ENCODE results near the gene CLCN6.
A peak's percentile ranks its signal among the peaks of the same experiment; 100 is the strongest.

DNA sequence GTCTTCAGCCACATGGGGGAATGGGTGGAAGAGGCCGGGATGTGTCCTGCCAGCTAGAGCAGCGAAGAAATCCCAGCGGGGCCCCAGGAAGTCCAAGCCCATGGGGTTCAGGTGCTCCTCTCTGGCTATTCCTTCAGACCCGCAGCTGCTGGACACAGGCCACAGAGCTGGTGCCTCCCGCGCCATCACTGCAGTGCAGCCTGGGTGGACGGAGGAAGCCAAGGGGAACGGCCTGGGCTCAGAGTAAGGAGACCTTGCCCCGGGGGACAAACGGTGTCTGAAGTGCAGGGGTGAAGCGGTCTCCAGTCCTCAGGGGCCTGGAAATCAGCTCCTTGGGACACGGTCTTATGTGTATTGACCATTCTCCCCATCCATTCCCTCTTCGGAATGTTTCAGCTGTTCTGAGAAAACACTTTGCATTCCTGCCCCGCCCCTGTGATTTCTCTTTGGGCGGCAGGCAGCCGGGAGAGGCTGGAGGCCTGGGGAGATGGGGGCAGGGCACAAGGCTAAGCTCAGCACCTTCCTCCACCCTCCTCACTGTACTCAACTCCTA is 18.7 kb upstream of the CLCN6 start:
- peak; percentile 35; the same call in 1 of the 2 replicates for TF ChIP-seq GABPA (IDR thresholded peaks at IDR 0.05; ENCODE audit: borderline replicate concordance, insufficient read depth, low read length)
- TF ChIP-seq, protein P1, sequence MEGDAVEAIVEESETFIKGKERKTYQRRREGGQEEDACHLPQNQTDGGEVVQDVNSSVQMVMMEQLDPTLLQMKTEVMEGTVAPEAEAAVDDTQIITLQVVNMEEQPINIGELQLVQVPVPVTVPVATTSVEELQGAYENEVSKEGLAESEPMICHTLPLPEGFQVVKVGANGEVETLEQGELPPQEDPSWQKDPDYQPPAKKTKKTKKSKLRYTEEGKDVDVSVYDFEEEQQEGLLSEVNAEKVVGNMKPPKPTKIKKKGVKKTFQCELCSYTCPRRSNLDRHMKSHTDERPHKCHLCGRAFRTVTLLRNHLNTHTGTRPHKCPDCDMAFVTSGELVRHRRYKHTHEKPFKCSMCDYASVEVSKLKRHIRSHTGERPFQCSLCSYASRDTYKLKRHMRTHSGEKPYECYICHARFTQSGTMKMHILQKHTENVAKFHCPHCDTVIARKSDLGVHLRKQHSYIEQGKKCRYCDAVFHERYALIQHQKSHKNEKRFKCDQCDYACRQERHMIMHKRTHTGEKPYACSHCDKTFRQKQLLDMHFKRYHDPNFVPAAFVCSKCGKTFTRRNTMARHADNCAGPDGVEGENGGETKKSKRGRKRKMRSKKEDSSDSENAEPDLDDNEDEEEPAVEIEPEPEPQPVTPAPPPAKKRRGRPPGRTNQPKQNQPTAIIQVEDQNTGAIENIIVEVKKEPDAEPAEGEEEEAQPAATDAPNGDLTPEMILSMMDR (IDR thresholded peaks at IDR 0.05; ENCODE audit: control extremely low read depth in 1 of 3, insufficient read depth in 1 of 3, low read depth in 1 of 3, low read length in 3 of 3) = no peak
- no peak for TF ChIP-seq CEBPB (IDR thresholded peaks at IDR 0.05; ENCODE audit: low read depth, low read length)
- TF ChIP-seq POLR2A (IDR thresholded peaks at IDR 0.05; ENCODE audit: control extremely low read depth in 1 of 2, low read depth in 2 of 2, low read length in 2 of 2) = peak in 1 of 2 experiments; percentile 55; a peak in 1 of 3 replicates
- TF ChIP-seq GTF2F1 (IDR thresholded peaks at IDR 0.05; ENCODE audit: borderline replicate concordance, low read depth, low read length) = no peak
- TF ChIP-seq HDAC2 (IDR thresholded peaks at IDR 0.05; ENCODE audit: borderline replicate concordance in 1 of 2, low read depth in 2 of 2, low read length in 2 of 2) = 0 out of 4 replicates have a peak, but pooled peaks of 1 of the 2 experiments have one; percentile 44
- TF ChIP-seq MAX (IDR thresholded peaks at IDR 0.05) = no peak
- 0 out of 3 replicates have a peak, but pooled peaks of 1 of the 2 experiments have one; percentile 26 for TF ChIP-seq EP300 (IDR thresholded peaks at IDR 0.05; ENCODE audit: borderline replicate concordance in 1 of 2, low read depth in 2 of 2, low read length in 2 of 2)
- no peak for TF ChIP-seq BCL11A (IDR thresholded peaks at IDR 0.05; ENCODE audit: low read depth in 2 of 2, low read length in 2 of 2)
- TF ChIP-seq TAF1 (IDR thresholded peaks at IDR 0.05; ENCODE audit: low read depth, low read length) = no peak
- no peak for TF ChIP-seq POLR2AphosphoS5 (IDR thresholded peaks at IDR 0.05; ENCODE audit: low read depth, low read length)
- TF ChIP-seq RFX5 (IDR thresholded peaks at IDR 0.05; ENCODE audit: borderline replicate concordance, low read depth, low read length) = no peak
